Bone marrow (tissue), 2 donors: ENCODE results near the gene SLC5A5.

Experiments used
- DNase-seq, 2 donors: peaks; one replicate each; lab custom pipeline; 2025; lab: John Stamatoyannopoulos, UW

Gene SLC5A5

DNA sequence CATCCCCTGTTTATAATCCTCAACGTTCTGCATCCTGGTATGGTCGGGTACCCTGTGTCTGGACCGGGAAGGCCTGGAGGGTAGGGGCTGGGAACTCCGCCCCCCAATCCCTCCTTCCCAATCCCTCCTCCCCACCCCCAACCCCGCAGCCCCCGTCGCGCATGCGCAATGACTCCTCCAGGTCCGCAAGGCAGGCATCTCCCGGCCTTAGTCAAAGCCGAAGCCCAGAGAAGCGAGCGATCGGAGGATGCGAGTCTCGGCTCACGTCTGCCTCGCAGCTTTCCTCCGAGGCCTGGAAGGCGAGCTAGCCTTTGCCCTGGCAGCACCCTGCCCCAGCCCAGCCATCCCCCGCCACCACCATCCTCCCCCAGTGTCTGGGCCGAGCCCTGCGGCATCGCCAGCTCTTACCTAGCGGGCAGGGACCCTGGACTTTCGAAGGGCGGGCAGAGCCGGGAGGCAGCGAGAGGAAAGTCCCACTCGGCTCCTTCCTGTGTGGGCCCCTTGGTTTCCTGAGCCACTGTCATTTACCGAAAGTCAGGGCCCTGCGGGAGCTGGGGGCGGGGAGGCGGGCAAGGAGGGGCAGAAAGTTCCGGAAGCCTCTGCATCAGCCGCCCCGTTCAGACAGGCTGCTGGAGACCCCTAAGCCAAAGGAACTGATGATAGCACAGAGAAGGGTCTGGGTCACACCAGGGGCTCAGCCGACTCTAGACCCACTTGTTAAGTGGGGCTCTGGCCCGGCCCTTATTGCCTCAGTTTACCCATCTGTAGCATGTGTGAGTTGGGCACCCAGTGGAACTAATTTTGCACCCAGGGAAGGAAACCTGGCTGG is 24.0 kb upstream of the SLC5A5 start, which contains the start of gene JAK3:
JAK3 (minus strand) TSS at position 445 of the 829 bp plus-strand sequence. CDS start 3,565 bp downstream, outside the sequence.
- peak; percentile 83 to 96 for DNase-seq

DNA sequence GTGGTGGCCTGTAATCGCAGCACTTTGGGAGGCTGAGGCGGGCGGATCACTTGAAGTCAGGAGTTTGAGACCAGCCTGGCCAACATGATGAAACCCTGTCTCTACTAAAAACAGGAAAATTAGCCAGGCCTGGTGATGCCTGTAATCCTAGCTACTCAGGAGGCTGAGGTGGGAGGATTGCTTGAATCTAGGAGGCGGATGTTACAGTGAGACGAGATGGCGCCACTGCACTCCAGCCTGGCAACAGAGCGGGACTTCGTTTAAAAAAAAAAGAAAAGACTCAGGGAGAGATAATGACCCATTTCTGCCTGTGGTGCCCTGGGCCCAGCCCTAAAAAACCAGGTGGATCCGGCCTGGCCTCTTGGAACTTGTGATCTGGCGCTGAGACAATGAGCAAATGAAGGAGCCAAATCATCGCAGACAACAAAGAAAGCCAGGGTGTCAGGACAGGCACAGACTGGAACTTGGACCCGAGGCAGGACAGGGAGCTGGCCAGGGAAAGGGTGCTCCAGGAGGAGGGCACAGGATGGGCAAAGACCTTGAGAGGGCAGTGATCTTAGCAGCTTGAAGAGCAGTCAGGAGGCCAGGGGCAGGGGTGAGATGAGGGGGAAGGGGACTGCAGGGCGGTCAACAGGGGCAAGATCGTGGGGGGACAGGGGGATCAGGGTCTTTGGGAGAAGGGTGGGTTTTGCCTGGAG is 23.0 kb upstream of the SLC5A5 start:
- no peak for DNase-seq

DNA sequence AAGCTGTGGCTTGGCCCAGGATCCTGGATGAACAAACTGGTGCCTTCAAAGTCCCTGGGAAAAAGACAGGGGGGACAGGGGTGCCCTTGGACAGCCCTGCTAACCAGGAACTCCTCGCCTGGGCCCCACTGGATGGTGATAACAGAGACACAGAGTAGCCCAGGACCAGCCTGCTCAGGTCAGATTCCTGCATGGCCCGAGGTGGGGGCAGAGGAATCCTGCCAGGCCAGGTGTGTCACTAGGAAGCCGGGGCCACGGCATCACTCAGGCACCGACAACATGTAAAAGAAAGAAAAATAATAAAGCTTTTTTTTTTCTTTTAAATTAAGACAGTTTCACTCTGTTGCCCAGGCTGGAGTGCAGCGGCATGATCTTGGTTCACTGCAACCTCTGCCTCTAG is 17.7 kb upstream of the SLC5A5 start:
- DNase-seq = no peak

DNA sequence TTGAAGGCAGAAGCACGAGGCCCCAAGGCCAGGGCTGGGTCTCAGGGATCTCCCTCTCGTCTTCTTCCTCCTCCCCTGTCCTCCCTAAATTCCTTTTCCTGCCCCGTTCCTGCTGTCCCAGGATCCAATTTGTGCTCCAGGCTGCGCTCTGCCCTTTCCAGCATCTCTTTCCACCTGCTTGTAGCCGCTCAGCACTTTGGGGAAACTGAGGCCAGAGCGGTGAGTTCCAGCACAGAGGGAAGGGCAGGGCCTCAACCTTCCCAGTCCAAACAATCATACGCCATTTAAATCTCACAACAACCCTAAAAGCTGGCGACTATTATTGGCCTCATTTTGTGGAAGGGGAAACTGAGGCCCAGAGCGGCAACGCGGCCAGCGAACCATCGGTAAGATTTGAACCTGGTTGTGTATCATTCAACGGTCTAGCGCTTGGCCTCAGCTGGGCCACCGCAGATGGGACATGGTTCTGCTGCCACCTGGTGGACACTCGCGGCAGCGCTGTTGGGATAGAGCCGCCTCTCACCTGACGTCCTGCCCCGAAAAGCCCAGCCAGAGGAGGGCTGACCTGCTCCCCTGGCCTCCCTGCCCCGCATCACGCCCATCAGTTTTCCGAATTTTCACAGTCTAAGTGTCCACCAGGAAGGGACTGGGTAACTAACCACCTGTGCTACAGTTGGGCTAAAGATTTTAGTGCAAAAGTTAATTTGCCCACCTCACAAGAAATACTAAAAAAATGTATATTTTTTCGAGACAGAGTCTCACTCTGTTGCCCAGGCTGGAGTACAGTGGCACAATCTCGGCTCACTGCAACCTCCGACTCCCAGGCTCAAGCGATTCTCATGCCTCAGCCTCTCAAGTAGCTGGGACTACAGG is 16.2 kb upstream of the SLC5A5 start:
- DNase-seq = peak; percentile 60 to 76

DNA sequence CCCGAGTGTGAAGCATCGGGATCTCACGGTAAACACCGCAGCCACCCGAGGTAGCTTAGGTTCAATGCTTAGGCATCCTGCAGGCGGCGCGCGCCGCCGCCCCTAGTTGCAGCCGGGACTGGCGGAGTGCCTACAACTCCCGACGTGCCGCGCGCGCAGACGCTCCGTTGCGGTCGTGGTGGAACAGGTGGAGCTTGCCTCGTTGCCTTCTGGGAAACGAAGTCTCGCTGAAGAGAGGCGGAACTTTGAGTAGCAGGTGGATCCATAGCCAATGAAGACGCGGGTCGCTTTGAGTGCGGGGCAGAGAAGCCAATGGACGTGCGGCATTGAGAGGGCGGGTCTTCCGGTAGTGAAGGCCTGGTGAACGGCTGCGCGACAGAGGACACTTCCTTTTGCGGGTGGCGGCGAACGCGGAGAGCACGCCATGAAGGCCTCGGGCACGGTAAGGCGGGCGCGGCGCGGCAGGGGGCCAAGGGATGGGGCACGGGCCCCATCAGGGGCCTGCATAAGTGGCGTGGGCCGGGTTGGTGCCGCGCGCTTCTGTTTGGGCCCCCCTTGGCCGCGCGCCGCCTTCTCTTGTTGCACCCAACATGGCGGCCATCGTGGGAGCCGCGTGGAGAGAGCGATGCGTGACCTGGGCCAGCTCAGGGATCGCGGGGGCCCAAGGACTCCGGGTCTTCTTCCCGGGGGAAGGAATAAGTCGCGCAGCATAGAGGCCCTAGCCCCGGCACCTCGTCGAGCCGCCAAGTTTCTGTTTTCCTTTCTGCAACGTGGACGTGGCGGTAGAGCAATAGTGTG is 12.0 kb upstream of the SLC5A5 start, which contains the start of gene RPL18A:
RPL18A (plus strand) TSS at position 378 of the 798 bp plus-strand sequence; CDS start at position 425, 47 bp downstream.
- DNase-seq = peak; percentile 80 to 99

DNA sequence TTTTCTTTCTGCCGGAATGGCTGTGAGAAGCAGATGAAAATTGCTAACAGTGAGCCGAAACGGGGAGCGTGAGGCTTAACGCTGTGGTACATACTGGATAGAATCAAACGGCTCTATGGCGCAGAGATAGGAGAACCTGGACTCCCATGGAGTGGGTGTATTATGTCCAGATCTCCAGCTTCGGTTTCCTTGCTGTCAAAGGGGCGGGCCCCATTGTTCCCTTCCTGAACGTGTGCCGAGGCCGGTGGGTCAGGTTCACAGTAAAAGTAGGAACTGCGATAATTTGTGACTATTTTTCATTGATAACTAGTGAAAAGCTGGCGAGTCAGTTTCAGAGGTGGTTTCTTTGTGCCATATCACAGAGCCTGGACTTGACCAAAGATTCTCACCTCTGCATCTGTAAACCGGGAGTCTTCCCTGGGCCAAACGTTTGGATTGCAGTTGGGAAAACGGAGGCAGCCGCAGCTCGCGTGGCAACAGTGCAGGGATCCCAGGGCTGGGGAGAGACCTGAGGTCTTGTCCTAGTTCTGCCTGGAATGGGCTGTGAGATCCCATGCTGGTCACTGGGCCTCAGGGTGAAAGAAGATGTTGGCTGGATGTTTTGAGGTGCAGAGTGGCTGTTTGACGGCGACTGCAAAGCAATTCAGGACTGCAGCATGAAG is 11.3 kb upstream of the SLC5A5 start:
- DNase-seq = no peak

DNA sequence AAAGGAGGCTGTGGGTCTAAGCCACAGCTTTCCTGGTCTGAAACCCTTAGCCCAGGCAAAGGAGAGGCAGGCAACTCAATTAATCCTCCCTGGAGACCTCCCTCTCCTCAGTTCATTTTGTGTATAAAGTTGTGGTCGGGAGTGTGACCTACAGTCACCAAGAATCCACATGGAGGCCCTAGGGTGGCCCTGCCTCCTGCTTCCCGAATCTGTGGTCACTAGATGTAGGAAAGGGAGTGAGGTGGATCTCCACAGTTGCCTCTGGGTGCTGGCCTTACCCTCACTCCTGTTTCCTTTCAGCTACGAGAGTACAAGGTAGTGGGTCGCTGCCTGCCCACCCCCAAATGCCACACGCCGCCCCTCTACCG is 10.8 kb upstream of the SLC5A5 start:
- DNase-seq = no peak

DNA sequence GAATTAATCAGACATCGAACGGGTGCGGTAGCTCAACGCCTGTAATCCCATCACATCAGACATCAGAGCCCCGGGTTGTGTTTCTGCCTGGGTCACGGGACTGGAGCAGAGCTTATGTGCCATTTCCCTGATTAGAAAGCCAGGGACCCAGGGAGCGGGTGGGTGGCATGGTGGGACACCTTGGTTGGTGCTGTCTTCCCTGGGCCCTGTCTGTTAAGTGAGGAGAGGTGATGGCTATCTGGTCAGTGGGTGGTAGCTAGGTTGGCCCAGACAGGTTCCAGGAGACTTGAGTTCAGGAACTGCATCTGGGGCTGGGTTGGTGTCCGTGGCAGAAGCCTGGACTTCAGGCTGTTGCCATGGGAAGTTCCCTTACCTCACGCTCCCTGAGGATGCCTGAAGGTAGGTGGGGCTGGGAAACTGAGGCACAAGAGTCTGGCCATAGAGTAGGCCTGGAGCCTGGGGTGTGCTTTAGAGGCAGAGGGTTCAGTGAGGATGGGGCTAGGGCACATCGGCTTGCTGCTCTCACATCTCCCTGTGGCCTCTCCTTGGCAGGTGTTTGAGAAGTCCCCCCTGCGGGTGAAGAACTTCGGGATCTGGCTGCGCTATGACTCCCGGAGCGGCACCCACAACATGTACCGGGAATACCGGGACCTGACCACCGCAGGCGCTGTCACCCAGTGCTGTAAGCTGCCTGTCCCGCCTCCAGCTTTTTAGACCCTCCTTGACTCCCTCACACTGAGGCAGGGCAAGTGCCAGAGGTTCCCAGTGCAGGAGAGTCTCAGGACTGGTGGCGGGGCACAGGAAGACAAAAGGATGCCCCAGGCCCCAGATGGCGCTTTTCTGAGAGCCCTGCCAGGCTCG is 10.0 kb upstream of the SLC5A5 start:
- no peak for DNase-seq

DNA sequence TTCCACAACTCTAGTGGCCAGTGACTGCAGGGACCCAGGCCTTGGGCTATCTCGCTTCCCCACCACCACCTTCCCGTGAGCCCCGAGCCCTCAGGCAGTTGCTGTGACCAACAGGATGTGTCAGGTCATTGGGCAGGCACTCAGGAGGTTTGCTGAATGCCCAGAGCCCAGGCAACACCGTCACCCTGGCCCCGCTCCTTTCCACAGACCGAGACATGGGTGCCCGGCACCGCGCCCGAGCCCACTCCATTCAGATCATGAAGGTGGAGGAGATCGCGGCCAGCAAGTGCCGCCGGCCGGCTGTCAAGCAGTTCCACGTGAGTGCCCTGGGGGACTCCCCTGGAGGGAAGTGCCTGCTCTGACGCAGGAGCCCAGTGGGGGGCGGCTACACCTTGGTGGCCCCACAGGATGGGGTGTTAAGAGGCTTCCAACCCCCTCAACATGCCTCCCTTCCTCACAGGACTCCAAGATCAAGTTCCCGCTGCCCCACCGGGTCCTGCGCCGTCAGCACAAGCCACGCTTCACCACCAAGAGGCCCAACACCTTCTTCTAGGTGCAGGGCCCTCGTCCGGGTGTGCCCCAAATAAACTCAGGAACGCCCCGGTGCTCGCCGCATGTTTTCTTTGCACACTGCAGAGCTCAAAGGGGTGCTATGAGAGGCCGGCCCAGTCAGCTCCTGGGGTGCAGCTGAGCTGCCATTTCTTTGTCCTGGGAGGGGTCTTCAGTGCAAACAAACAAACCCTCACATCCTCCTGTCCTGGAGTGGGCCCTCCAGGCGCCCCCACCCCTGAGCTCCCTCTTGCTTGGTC is 8.8 kb upstream of the SLC5A5 start:
- no peak for DNase-seq

DNA sequence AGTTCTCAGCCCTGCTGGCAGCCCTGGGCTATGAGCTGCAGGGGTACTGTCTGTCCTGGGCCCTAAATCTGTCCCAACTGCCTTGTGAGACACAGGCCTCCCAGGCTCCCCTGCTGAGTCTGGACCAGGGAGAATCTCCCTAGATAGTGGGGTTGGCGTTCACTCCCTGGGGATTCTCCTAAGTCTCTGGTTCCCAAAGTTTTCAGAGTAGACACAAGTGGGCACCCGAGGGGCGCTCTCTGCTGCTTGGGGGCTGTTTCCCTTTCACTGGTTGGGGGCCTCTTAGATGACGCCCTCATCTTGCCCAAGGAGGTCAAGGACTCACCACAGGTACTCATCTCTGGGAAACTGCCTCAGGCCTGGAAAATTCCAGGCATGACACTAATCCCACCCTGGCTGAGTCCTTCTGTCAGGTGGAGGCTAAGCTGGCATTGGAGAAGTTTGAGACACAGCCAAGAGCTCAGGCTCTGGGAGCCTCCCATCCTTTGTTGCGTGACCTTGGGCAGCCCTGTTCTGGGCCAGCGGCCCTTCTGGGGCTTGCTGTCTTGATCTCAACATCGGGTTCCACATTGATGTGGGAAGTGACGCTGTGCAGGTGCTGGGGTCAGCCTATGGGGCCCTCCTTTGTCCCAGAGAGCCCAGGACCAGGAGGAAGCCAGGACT is 8.1 kb upstream of the SLC5A5 start:
- DNase-seq = no peak

DNA sequence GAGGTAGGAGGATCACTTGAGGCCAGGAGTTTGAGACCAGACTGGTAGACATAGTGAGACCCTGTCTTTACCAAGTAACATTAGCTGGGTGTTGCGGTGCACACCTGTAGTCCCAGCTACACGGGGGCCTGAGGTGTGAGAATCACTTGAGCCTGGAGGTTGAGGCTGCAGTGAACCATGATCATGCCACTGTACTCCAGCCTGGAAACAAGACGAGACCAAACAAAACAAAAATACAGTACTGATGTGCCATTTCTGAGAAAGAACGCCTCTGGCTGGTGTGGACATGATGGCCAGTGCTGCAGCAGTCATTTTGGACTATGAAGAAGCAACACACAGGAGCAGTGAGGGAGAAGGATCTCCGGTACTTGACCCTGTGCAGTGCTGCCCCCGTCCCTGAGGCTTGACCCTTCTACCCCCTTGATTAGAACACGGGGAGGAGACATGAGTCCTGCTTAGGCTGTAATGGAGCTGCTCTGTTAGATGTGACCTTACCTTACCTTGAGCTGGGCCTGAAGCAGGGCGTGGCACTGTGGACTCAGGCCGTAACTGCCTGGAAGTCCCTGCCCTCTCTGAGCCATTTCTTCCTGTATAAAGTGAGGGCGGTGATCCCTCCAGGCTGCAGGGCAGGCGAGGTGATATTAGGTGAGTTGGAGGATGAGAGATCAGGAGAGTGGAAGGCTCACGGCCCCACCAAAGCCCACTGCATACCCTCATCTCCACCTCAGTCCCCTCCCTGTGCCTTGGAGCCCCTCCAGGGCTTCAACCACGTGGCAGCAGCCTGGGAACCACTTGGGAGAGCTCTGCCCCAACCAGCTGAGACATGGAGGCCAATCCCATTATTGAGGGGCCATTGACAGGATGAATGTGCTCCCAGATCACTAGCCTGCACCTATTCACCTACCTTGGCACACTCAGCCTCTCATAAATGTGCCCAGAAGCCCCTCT is 6.1 kb upstream of the SLC5A5 start:
- no peak for DNase-seq

DNA sequence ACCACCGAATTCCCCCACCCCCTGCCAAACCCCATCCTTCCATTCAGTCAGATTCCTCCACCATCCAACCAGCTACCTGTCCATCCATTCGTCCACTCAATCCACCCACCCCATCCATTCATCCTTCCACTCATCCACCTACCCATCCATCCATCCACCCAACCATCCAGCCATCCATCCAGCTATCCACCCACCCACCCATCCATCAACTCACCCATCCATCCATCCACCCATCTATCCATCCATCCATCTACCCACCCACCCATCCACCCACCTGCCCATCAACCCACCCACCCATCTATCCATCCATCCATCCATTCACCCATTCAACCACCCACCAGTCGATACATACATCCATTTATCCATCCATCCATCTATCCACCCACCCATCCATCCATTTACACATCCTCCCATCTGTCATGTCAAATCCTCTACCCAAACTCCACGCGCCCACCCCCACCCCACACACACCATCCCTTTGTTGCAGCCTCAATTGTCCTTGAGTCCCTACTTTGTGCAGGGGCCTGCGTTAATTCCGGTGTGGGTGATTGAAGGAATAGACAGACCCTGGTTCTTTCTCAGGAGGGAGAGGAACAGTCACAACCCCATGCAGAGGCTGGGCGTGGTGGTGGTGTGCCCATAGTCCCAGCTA is 5.3 kb upstream of the SLC5A5 start:
- no peak for DNase-seq

DNA sequence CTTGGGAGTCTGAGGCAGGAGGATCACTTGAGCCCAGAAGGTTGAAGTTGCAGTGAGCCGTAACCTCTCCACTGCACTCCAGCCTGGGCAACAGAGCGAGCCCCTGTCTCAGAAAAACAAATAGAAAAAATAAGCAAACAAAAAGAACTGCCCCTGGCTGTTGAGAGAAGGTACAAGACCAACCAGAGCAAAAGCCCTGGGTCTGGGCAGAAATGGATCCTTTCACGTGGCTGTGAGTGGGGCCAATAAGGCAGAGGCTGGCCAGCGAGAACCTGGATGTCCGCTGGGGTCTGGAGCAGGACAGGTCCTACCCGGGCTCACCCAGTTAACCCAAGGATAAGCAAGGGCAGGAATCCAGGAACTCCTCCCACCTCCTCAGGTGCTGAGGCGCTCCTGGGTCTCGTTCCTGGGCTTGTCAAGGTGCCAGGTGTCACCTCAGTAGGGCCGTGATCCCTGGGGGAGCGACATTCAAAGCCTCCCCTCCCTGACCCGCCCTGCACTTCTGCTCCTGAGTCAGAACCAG is 4.7 kb upstream of the SLC5A5 start:
- DNase-seq = no peak

DNA sequence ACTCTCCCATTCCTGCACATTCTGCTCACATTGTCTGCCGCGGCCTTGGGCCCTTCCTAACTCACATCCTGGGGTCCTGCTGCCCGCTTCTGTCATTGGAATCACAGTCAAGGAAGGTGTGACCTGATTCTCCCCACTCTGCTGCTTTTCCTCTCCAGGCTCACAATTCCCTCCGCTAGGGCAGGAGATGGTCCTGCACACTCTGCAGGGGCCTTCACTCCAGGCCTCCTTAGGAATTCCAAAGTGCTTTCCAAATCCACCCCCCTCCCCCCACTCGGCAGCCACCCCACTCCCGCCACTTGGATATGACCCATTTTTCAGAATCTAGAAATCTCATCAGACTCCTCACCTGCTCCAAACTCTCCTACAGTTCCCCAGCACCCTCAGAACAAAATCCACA is 3.1 kb upstream of the SLC5A5 start:
- DNase-seq = no peak

DNA sequence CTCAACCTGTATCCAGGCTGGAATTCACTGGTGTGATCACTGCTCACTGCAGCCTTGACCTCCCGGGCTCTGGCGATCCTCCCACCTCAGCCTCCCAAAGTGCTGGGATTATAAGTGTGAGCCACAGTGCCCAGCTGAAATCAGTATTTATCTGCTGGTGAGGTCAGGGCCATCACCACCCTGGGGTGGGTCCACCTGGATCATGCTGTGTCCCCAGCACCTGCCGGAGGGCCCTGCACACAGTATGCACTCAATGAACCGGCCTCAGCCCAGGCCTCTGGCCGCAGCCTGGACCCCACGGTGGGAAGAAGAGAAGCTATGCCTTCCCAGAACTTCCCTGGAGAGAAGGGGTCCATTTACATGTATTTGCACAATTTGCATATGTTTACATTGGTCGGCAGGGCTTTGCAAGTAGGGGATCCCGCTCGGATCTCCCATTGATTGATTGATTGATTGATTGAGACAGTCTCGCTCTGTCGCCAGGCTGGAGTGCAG is 2.6 kb upstream of the SLC5A5 start:
- no peak for DNase-seq
